Measurements from ENCODE around the gene RHOBTB1.

DNA sequence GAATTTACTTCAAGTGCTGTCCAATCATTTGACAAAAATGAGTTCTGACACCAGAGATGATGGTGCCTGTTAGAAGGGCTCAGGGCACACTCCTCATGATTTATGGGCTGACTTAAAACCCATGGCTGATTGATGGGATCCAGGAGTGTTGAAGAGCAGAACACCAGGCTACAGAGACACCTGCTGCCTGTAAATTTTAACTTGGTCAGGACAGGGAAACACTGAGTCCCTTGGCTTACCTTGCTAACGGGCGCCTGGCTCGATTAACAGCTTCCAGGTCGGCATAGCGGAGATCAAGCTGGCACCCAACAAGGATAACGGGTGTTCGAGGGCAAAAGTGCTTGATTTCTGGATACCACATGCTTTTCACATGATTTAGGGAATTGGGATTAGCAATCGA is 51.4 kb downstream of the RHOBTB1 start:
- TF ChIP-seq, protein P1, sequence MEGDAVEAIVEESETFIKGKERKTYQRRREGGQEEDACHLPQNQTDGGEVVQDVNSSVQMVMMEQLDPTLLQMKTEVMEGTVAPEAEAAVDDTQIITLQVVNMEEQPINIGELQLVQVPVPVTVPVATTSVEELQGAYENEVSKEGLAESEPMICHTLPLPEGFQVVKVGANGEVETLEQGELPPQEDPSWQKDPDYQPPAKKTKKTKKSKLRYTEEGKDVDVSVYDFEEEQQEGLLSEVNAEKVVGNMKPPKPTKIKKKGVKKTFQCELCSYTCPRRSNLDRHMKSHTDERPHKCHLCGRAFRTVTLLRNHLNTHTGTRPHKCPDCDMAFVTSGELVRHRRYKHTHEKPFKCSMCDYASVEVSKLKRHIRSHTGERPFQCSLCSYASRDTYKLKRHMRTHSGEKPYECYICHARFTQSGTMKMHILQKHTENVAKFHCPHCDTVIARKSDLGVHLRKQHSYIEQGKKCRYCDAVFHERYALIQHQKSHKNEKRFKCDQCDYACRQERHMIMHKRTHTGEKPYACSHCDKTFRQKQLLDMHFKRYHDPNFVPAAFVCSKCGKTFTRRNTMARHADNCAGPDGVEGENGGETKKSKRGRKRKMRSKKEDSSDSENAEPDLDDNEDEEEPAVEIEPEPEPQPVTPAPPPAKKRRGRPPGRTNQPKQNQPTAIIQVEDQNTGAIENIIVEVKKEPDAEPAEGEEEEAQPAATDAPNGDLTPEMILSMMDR (IDR thresholded peaks at IDR 0.05; ENCODE audit: low read depth, low read length), result no peak
- TF ChIP-seq MYC (IDR thresholded peaks at IDR 0.05; ENCODE audit: low read depth, low read length), result no peak
